ENCODE results near the gene KRT23. TPM values are rescaled to one million over a fixed set of nuclear protein-coding genes. Genes with fewer than 3 reads are reported as not detected.

The KRT23 gene, protein sequence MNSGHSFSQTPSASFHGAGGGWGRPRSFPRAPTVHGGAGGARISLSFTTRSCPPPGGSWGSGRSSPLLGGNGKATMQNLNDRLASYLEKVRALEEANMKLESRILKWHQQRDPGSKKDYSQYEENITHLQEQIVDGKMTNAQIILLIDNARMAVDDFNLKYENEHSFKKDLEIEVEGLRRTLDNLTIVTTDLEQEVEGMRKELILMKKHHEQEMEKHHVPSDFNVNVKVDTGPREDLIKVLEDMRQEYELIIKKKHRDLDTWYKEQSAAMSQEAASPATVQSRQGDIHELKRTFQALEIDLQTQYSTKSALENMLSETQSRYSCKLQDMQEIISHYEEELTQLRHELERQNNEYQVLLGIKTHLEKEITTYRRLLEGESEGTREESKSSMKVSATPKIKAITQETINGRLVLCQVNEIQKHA
- 0.08 to 0.14 TPM (median 0.10 TPM) in 4 of 5 replicates, not detected in the other for total RNA-seq (2022; extraction: Qiagen RNA extraction)

GRCh38 chr17:40937384-40937819 is at the start of gene KRT23:
TSS of gene KRT23 (minus strand) at chr17:40937646. CDS start at chr17:40936603, 1,043 bp downstream.

DNA sequence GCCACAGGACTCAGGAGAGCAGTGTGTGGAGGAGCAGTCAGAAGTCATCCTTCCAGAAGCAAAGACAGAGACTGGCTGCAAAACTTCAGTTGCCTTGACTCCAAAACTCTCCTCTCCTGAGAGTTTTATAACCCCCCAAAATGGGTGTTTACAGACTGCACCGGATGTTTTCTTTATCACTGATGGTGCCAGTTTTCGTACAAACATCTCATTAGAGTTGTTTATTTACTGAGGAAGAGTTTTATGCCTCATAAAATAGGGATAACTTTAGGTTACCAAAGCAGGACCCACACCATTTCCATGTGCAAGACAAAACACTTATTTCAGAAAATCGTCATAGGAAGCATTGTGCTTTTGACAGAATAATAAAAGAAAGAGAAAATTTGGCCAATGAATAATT is 46.8 kb upstream of the KRT23 start, which contains the start of gene KRT40:
Gene KRT40 (minus strand): TSS at position 101 of the 400 bp plus-strand sequence. CDS start 53 bp downstream, at position 48.

GRCh38 chr17:40966848-40967247 is 29.4 kb upstream of the KRT23 start, which contains the start of gene KRT39:
TSS of gene KRT39 (minus strand) at chr17:40966948. CDS start at chr17:40966856, 92 bp downstream.

GRCh38 chr17:40884708-40885512 is 52.5 kb downstream of the KRT23 start, which contains the start of gene KRT20:
TSS of gene KRT20 (minus strand) at chr17:40885242. CDS start at chr17:40885185, 57 bp downstream.

Other genes starting within 250 kb of the KRT23 start
- not detected in 5 replicates for gene KRT24, start 233.9 kb downstream of the KRT23 start, total RNA-seq (2022; extraction: Qiagen RNA extraction)
- gene KRT25, start 182.3 kb downstream of the KRT23 start, total RNA-seq (2022; extraction: Qiagen RNA extraction): not detected in 5 replicates
- gene KRT26, start 165.4 kb downstream of the KRT23 start, total RNA-seq (2022; extraction: Qiagen RNA extraction): not detected in 5 replicates
- not detected in 5 replicates for gene KRT27, start 155.1 kb downstream of the KRT23 start, total RNA-seq (2022; extraction: Qiagen RNA extraction)
- gene KRT28, start 137.7 kb downstream of the KRT23 start, total RNA-seq (2022; extraction: Qiagen RNA extraction): not detected in 5 replicates
- gene KRT10, start 115.0 kb downstream of the KRT23 start, total RNA-seq (2022; extraction: Qiagen RNA extraction): 65.4 to 117 TPM (median 102 TPM) in 5 replicates
- gene KRT12, start 70.4 kb downstream of the KRT23 start, total RNA-seq (2022; extraction: Qiagen RNA extraction): not detected in 5 replicates
- 0.11 to 0.30 TPM (median 0.23 TPM) in 5 replicates for gene KRT20, start 52.4 kb downstream of the KRT23 start, total RNA-seq (2022; extraction: Qiagen RNA extraction)
- not detected in 5 replicates for gene KRT39, start 29.3 kb upstream of the KRT23 start, total RNA-seq (2022; extraction: Qiagen RNA extraction)
- gene KRT40, start 46.7 kb upstream of the KRT23 start, total RNA-seq (2022; extraction: Qiagen RNA extraction): not detected in 5 replicates
- not detected in 5 replicates for gene KRTAP3-3, start 56.5 kb upstream of the KRT23 start, total RNA-seq (2022; extraction: Qiagen RNA extraction)
- gene KRTAP3-2, start 62.3 kb upstream of the KRT23 start, total RNA-seq (2022; extraction: Qiagen RNA extraction): 0.20 to 0.57 TPM (median 0.29 TPM) in 5 replicates
- not detected in 5 replicates for gene KRTAP3-1, start 71.5 kb upstream of the KRT23 start, total RNA-seq (2022; extraction: Qiagen RNA extraction)
- not detected in 5 replicates for gene KRTAP1-5, start 89.6 kb upstream of the KRT23 start, total RNA-seq (2022; extraction: Qiagen RNA extraction)
- not detected in 5 replicates for gene KRTAP1-4, start 92.5 kb upstream of the KRT23 start, total RNA-seq (2022; extraction: Qiagen RNA extraction)
- not detected in 5 replicates for gene KRTAP1-3, start 97.2 kb upstream of the KRT23 start, total RNA-seq (2022; extraction: Qiagen RNA extraction)
- not detected in 5 replicates for gene KRTAP1-1, start 103.8 kb upstream of the KRT23 start, total RNA-seq (2022; extraction: Qiagen RNA extraction)
- not detected in 5 replicates for gene KRTAP2-1, start 109.7 kb upstream of the KRT23 start, total RNA-seq (2022; extraction: Qiagen RNA extraction)
- not detected in 5 replicates for gene KRTAP2-2, start 117.6 kb upstream of the KRT23 start, total RNA-seq (2022; extraction: Qiagen RNA extraction)
- 0.18 TPM in 1 of 5 replicates, not detected in the others for gene KRTAP2-3, start 122.5 kb upstream of the KRT23 start, total RNA-seq (2022; extraction: Qiagen RNA extraction)
- not detected in 5 replicates for gene KRTAP2-4, start 128.2 kb upstream of the KRT23 start, total RNA-seq (2022; extraction: Qiagen RNA extraction)
- gene KRTAP4-7, start 146.5 kb upstream of the KRT23 start, total RNA-seq (2022; extraction: Qiagen RNA extraction): not detected in 5 replicates
- not detected in 5 replicates for gene KRTAP4-8, start 160.5 kb upstream of the KRT23 start, total RNA-seq (2022; extraction: Qiagen RNA extraction)
- not detected in 5 replicates for gene KRTAP4-16, start 164.6 kb upstream of the KRT23 start, total RNA-seq (2022; extraction: Qiagen RNA extraction)
- not detected in 5 replicates for gene KRTAP4-9, start 167.7 kb upstream of the KRT23 start, total RNA-seq (2022; extraction: Qiagen RNA extraction)
- not detected in 5 replicates for gene KRTAP4-11, start 180.7 kb upstream of the KRT23 start, total RNA-seq (2022; extraction: Qiagen RNA extraction)
- not detected in 5 replicates for gene KRTAP4-12, start 186.5 kb upstream of the KRT23 start, total RNA-seq (2022; extraction: Qiagen RNA extraction)
- not detected in 5 replicates for gene KRTAP4-6, start 202.9 kb upstream of the KRT23 start, total RNA-seq (2022; extraction: Qiagen RNA extraction)
- not detected in 5 replicates for gene KRTAP4-5, start 212.2 kb upstream of the KRT23 start, total RNA-seq (2022; extraction: Qiagen RNA extraction)
- gene KRTAP4-4, start 223.1 kb upstream of the KRT23 start, total RNA-seq (2022; extraction: Qiagen RNA extraction): not detected in 5 replicates
- gene KRTAP4-3, start 230.6 kb upstream of the KRT23 start, total RNA-seq (2022; extraction: Qiagen RNA extraction): not detected in 5 replicates
- not detected in 5 replicates for gene KRTAP4-2, start 240.6 kb upstream of the KRT23 start, total RNA-seq (2022; extraction: Qiagen RNA extraction)
- 0.08 to 0.13 TPM in 2 of 5 replicates, not detected in the others for gene KRTAP4-1, start 247.3 kb upstream of the KRT23 start, total RNA-seq (2022; extraction: Qiagen RNA extraction)

Measured in A549 treated with AZD2906 at 1 μM for 4 hours (cell line).